GM12891 (cell line): Measurements from ENCODE around the gene HHIPL2.

Source experiments
- DNase-seq: peaks from one replicate; pipeline ENCODE4 v3.0.0; 2011; ENCODE audit warnings: low spot score; ENCODE audit not compliant: insufficient read length
- FAIRE-seq: peaks from 2 replicates; lab custom pipeline; 2011; peaks lifted over from hg19 to GRCh38; lab: Jason Lieb, UNC
- PAX5 ChIP-seq: IDR thresholded peaks from 2 replicates; pipeline ENCODE4 v1.6.1; 2011; ENCODE audit warnings: low read length, moderate library complexity, mild to moderate bottlenecking; ENCODE audit not compliant: insufficient read depth, severe bottlenecking
- POLR2A ChIP-seq: IDR thresholded peaks from 2 replicates; pipeline ENCODE4 v1.6.1; 2011; ENCODE audit warnings: low read depth, low read length, control low read depth
- POLR2AphosphoS5 ChIP-seq: IDR thresholded peaks from 2 replicates; pipeline ENCODE4 v1.6.1; 2011; ENCODE audit warnings: low read depth, low read length, control low read depth
- POU2F2 ChIP-seq: IDR thresholded peaks from 2 replicates; pipeline ENCODE4 v1.6.1; 2011; ENCODE audit warnings: low read depth, mild to moderate bottlenecking, control low read depth, low read length, moderate library complexity
- SPI1 ChIP-seq: IDR thresholded peaks from 2 replicates; pipeline ENCODE4 v1.6.1; 2011; ENCODE audit warnings: low read depth, low read length, control low read depth
- TAF1 ChIP-seq: IDR thresholded peaks from 2 replicates; pipeline ENCODE4 v1.6.1; 2011; ENCODE audit warnings: low read depth, low read length, control low read depth

HHIPL2 gene

DNA sequence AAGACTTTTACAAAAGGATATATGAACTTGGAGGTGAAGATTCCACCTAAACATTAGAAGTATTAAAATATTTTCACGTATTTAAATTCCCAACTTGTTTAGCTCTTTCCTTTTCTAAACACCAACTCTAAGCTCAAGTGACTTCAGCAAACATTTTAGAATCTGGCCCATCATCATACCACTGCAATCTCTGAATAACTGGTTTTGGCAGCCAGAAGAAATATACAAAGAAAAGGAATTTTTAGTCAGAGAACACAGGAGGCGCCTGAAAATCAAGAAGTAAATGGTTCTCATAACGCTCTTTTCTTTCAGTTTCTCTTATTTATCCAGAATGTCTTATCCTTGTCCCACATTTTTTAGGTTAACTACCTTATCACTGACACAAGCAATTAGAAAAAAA, 31.4 kb upstream of the HHIPL2 start:
- DNase-seq (no peak), FAIRE-seq (no peak)
- TF ChIP-seq PAX5 (no peak), SPI1 (no peak), POLR2AphosphoS5 (no peak), POU2F2 (no peak), TAF1 (no peak), POLR2A (no peak)

- no peak for DNase-seq
- TF ChIP-seq POLR2AphosphoS5 = no peak
- no peak for TF ChIP-seq POU2F2
- no peak for TF ChIP-seq SPI1
- TF ChIP-seq POLR2A = no peak
- TF ChIP-seq TAF1 = no peak
- TF ChIP-seq PAX5 = no peak
- FAIRE-seq = no peak
Measured at GRCh38 chr1:222570837-222571236, 22.9 kb upstream of the HHIPL2 start.

GRCh38 chr1:222561656-222562055, 13.8 kb upstream of the HHIPL2 start:
- DNase-seq = no peak
- TF ChIP-seq POU2F2 = no peak
- TF ChIP-seq TAF1 = no peak
- TF ChIP-seq PAX5 = no peak
- TF ChIP-seq POLR2AphosphoS5 = no peak
- TF ChIP-seq POLR2A = no peak
- no peak for TF ChIP-seq SPI1
- no peak for FAIRE-seq

GRCh38 chr1:222557574-222557973, 9.7 kb upstream of the HHIPL2 start:
- DNase-seq (no peak), FAIRE-seq (no peak)
- no peak for TF ChIP-seq POLR2AphosphoS5
- TF ChIP-seq POLR2A = no peak
- TF ChIP-seq POU2F2 = no peak
- no peak for TF ChIP-seq TAF1
- TF ChIP-seq PAX5 = no peak
- TF ChIP-seq SPI1 = no peak

- DNase-seq (no peak), FAIRE-seq (no peak)
- TF ChIP-seq PAX5 (no peak), POLR2A (no peak), SPI1 (no peak), TAF1 (no peak), POU2F2 (no peak), POLR2AphosphoS5 (no peak)
Measured at GRCh38 chr1:222557148-222557547, 9.2 kb upstream of the HHIPL2 start.

GRCh38 chr1:222555992-222556615, 8.2 kb upstream of the HHIPL2 start:
- FAIRE-seq (peak; percentile 33), DNase-seq (no peak)
- TF ChIP-seq POLR2AphosphoS5 (no peak), POLR2A (no peak), PAX5 (no peak), POU2F2 (no peak), TAF1 (no peak), SPI1 (no peak)

GRCh38 chr1:222554177-222554576, 6.3 kb upstream of the HHIPL2 start:
- TF ChIP-seq TAF1 (no peak), POU2F2 (no peak), SPI1 (no peak), POLR2A (no peak), POLR2AphosphoS5 (no peak), PAX5 (no peak)
- FAIRE-seq = no peak
- DNase-seq = no peak

- TF ChIP-seq POLR2A (no peak), POLR2AphosphoS5 (no peak), POU2F2 (no peak), PAX5 (no peak), TAF1 (no peak), SPI1 (no peak)
- no peak for FAIRE-seq
- no peak for DNase-seq
Measured at GRCh38 chr1:222552882-222553281, 5.0 kb upstream of the HHIPL2 start.

DNA sequence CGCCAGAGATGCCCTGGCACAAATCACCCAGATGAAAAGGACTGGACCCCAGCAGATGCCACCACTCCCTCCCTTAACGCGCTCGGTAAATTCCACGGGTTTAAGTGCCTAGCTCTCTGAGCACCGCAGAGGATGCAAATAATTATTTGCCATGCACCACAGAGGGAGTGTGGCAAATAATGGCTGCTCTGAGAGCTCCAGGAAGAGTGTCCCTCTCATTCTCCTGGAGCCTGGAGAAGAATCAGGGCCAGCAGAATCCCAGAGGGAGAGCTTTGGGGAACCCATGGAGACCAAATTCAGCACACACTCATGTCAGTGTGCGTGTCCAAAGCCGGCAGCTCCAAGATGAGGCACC, 667 bp downstream of the HHIPL2 start:
- DNase-seq = no peak
- TF ChIP-seq POU2F2 (no peak), TAF1 (no peak), SPI1 (no peak), POLR2AphosphoS5 (no peak), POLR2A (no peak), PAX5 (no peak)

GRCh38 chr1:222546548-222547259, 1.2 kb downstream of the HHIPL2 start:
- FAIRE-seq (no peak), DNase-seq (no peak)
- TF ChIP-seq SPI1 (no peak), POLR2A (no peak), POLR2AphosphoS5 (no peak)

More for the DNA sequence above, 667 bp downstream of the HHIPL2 start:
- no peak for FAIRE-seq

GRCh38 chr1:222546091-222546490, 1.8 kb downstream of the HHIPL2 start:
- FAIRE-seq = no peak
- no peak for TF ChIP-seq POU2F2
- no peak for TF ChIP-seq PAX5
- no peak for TF ChIP-seq TAF1
- TF ChIP-seq POLR2AphosphoS5 = no peak
- TF ChIP-seq SPI1 = no peak
- no peak for TF ChIP-seq POLR2A
- DNase-seq = no peak
